HUDEP-2 (cell line): ENCODE measurements around the gene C21orf58.
"Not testable (repeated sequence)": the region's sequence is repeated elsewhere in the genome, so short reads cannot be mapped to it uniquely, and the experiment has no call there.

Experiments
- DNase-seq, 76 experiments: peaks; one replicate each; lab custom pipeline; 2025; ENCODE audit not compliant: unreplicated experiment in 76 of 76; lab: John Stamatoyannopoulos, UW

C21orf58 gene

DNA sequence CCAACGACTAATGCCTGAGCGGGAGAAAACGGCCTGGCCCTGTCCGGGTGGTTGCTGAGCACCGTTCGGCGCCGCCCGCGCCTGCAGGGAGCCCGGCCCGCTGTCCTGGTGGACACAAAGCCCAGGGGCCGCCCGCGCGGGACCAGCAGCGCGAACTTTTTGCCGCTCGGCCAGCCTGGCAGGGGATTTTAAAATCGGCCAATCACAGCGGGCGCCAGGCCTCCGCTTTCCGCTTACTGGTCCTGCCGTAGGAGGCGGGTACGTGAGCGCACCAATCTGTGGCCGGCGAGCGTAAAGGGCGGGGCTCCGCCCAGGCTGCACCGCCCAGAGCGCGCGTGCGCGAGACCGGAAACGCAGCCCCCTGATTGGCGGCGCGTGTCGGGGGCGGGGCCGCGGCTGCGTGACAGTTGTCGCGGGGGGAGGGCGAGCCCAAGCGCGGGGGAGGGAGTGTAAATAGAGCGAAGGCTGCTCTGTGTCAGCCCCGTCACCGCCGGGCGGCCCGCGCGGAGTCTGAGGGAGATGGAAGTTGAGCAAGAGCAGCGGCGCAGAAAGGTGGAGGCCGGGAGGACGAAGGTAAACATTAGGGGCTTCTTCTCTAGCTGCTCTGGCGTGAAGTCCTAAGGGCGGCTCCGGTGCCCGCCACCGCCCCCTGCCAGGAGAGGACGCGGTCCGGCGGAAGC is at the start of gene C21orf58, which contains the start of gene PCNT:
Gene C21orf58, minus strand, starts transcription at position 161 of the 680 bp plus-strand sequence. CDS start 1,132 bp downstream, outside the sequence.
Gene PCNT, plus strand, starts transcription at position 447 of the 680 bp plus-strand sequence. Its CDS starts 73 bp downstream, at position 520.
- peak in 75 of 76 experiments; percentile 87 to 100 (median 99) for DNase-seq

GRCh38 chr21:46372947-46373346 is 49.3 kb upstream of the C21orf58 start:
- DNase-seq: not testable (repeated sequence)

- DNase-seq: no peak
Measured at GRCh38 chr21:46372014-46372485, 48.4 kb upstream of the C21orf58 start.

DNA sequence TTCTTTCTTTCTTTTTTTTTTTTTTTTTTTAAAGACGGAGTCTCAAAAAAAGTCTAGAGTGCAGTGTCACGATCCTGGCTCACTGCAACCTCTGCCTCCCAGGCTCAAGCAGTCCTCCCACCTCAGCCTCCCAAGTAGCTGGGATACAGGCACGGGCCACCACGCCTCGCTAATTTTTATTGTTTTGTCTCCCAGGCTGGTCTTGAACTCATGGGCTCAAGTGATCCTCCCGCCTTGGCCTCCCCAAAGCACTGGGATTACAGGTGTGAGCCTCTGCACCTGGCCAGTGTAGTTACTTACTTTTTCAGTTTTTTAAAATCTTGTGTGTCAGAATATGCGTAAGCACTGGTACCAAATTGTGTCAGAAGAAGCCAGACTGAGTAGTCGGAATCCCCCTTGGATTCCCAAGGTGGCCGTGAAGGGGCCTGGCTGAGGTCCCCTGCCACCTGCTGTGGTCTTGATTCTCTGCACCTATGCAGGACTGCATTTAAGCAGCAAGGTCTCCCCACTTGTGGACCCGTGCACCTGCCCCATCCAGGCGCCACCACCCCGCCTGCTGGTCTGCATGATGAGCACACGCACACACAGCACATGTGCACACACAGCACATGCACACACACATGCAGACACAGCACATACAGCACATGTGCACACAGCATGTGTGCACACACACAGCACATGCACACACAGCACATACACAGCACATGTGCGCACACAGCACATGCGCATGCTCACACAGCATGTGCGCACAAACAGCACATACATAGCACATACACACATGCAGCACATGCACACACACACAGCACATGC is 47.7 kb upstream of the C21orf58 start:
- DNase-seq: no peak

DNA sequence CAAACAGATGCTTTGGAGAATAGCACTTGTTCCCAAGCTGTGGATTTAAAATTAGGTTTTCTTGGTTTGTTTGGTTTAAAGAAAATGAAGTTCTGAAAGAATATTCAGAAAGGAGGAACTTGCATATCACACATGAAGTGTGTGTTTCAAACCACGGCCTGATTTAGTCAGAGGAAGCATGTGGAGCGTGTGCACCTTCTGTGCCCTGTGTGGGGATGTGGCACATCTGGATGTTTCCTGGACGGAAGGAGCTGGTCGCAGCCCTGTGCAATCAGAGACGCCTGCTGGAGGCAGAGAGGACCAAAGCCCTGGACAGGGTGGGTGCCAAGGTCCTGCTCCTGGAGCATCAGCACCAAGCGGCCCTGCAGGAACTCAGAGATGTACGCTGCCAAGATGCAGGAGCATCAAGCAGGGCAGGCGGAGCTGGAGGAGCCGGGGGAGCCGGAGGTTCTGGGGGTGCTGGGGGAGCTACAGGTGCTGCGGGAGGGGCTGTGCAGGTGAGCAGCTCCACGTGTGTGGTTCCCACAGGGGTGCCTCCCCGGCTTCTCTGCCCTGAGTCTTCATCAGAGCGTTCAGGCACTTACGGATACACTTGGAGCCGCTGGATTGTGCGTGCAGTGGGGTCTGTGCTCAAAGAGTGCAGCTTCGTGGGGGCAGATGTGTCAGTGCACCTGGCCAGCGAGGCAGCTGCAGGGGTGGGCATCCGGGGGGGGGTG is 46.0 kb upstream of the C21orf58 start:
- no peak for DNase-seq

- no peak for DNase-seq
Measured at GRCh38 chr21:46368533-46369285, 45.0 kb upstream of the C21orf58 start.

- DNase-seq: no peak
Measured at GRCh38 chr21:46366966-46367365, 43.3 kb upstream of the C21orf58 start.

- DNase-seq: no peak
Measured at GRCh38 chr21:46366561-46366960, 42.9 kb upstream of the C21orf58 start.

GRCh38 chr21:46366091-46366490 is 42.4 kb upstream of the C21orf58 start:
- no peak for DNase-seq

- DNase-seq: peak in 1 of 76 experiments; percentile 17
Measured at GRCh38 chr21:46363698-46364097, 40.0 kb upstream of the C21orf58 start.

DNA sequence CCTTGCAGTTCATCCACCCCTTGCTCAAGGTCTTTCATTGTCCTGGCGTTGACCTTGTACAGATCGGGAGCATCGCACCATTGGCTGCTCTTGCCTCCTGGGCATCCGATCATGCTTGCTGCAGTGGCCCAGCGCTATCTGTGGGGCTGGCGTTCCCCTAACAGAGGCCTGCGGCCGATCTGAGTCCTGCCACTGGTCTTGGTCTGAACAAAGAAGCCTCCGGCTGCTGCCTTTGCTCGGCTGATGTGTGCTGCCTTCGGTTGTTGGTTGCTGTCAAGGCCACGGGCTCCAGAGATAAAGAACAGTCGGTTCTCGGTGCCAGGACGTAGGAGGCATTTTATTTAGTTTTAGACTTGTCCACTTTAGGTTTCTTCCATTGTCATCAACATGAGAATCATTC is 39.3 kb upstream of the C21orf58 start:
- no peak for DNase-seq

DNA sequence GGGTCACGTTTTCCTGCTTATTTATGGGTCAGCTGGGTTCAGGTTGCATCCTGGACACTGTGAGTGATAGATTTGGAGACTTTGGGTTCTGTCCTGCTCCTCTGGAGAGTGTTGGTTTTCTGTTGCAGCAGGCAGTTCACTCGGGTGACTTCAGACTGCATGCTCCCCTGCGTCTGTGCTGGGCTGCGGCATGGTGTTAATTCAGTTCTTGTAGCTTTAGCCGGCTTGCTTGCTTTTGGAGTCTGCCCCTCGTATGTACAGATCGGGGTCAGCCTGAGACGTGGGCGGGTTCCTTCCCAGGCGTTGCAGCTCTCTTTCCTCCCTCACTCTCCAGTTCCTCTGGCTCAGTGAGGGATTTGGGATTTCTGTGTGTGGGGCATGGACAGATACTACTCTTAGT is 38.3 kb upstream of the C21orf58 start:
- no peak for DNase-seq

DNA sequence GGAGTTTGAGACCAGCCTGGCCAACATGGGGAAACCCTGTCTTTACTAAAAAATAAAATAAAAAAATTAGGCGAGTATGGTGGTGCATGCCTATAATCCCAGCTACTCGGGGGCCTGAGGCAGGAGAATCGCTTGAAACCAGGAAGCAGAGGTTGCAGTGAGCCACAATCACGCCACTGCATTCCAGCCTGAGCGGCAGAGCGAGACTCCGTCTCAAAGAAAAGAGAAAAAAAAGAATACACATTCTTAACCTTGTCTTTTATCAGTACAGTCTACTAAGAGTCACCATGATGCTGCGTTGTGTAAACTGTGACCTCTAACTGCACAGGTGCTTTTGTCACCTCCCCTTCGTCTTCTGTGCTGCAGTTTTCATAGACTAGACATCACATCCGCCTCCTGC is 37.5 kb upstream of the C21orf58 start:
- DNase-seq: no peak

DNA sequence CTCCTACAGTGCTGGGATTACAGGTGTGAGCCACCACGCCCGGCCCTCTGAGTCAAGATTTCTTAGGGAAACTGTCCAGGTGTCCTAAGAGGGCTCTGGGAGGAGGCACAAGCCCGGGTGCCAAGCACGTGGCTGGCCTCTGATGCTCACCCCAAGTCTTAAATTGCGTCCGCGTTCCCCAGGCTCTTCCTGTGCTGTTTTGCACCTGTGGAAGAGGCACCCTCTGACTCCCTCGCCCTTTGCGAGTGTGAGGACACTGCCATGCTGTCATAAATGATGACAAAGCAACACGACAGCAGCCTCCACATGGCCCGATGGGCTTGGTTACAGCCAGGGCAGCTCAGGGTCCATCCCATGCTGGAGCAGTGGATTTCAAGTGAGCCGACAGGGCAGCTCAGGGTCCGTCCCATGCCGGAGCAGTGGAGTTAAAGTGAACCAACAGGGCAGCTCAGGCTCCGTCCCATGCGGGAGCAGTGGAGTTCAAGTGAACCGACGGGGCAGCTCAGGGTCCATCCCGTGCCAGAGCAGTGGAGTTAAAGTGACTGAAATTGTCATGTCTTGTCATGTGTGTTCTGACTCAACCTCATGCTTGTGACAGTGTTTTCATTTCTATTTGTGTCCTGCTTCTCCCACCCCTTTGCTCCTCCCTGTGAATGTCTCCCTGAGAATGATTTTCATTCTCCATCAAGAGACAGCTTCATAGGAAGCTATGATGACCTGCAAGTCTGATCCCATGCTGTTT is 34.2 kb upstream of the C21orf58 start:
- no peak for DNase-seq

DNA sequence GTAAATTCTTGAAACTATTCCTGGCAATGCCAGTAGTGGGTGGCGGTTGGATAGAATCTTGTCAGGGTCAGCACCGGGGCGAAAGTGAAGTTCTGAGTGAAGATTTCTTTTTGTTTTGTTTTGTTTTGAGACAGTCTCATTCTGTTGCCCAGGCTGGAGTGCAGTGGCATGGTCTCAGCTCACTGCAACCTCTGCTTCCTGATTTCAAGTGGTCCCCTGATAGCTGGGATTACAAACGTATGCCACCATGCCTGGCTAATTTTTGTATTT is 33.6 kb upstream of the C21orf58 start:
- DNase-seq: no peak

DNA sequence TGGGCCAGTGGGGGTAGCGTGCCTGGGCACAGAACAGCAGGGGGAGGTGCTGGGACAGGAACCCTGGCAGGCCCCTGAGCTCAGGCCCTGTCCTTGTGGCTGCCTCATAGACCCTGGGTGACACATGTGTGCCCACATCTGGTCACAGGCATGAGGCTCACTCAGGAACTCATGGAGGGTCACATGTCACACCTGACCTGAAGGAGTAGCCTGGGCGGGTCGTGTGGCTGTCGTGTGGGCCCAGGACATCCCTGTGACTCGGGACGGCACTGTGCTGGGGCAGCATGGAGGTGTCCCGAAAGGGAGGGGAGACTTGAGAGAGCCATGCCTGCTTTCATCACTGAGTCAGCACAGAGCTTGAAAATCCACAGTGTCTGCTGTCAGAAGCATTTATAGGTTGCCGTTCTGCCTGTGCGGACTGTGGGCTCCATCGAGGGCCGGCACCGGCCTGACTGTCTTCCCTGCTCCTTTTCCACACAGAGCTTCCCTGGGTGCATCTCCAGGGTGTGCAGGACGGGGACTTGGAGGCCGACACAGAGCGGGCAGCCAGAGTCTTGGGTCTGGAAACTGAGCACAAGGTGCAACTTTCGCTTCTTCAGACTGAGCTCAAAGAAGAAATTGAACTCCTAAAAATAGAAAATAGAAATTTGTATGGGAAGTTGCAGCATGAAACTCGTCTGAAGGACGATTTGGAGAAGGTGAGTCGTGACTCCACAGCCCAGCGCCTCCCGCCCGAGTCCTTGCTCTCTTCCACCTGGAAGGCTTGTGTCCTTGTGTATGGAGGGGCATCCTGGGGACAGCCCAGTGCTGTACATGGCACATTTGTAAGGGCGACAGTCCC is 33.0 kb upstream of the C21orf58 start:
- DNase-seq: no peak

DNA sequence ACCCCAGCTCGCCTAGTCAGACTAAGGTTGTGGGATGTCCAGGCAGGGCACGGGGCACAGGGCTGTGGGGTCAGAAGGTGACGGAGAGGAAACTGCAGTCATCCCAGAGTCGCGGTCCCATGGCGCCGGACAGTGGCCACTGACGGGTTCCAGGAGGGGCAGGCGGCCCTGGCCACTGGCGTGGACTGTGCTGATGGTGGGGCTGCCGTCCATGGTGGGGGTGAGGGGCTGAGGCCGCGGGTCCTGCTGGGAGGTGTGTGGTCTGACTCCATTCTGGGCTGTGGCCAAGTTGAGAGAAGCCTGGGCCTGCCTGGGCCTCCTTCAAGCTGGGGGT is 32.3 kb upstream of the C21orf58 start:
- DNase-seq: no peak

- DNase-seq: no peak
Measured at GRCh38 chr21:46355161-46356004, 31.7 kb upstream of the C21orf58 start.
